UCSD-AML1 (cell line): ENCODE data around the gene ASB10.

ENCODE experiments used
- DNase-seq: peaks from one replicate; lab custom pipeline; 2025; ENCODE audit not compliant: unreplicated experiment; lab: John Stamatoyannopoulos, UW

Gene ASB10

DNA sequence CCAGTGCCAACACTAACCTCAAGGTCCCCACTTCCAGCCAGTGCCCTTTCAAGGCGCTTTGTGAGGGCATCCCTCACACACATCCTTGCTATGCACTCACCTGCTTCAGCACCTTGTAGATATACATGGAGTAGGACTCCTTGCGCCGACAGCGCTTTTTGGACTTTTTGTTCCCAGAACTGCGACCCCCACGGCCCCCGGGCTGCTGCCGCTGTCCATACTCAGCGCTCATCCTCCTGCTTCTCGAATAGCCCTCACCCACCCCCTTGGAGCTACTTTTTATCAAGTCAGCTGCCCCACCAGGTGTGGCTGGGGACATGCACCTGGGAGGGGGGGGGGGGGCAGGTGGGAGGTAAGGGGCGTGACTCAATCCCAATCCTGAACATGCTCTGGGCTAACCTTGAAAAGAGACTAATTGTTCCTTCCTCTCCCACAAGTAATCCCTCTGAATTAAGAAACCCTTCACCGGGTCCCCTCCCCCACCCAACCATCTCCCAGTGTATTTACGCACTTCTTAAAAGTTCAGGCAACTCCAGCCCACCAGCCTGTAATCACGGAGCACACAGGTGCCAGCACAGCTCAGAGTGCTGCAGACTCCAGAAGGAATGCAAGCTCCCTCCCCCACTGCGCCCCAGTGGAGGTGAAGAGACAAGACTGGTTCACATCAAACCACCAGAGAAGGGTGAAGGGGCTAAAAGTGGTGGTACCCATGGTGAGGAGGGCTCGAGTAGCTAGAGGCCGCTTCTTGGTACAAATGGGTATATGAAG is 23.2 kb upstream of the ASB10 start, which contains the start of gene H2BK1:
Gene H2BK1 (minus strand): TSS at position 402 of the 768 bp plus-strand sequence. CDS start 170 bp downstream, at position 232.
- DNase-seq = no peak

GRCh38 chr7:151209588-151209987 is 22.5 kb upstream of the ASB10 start:
- DNase-seq = no peak

DNA sequence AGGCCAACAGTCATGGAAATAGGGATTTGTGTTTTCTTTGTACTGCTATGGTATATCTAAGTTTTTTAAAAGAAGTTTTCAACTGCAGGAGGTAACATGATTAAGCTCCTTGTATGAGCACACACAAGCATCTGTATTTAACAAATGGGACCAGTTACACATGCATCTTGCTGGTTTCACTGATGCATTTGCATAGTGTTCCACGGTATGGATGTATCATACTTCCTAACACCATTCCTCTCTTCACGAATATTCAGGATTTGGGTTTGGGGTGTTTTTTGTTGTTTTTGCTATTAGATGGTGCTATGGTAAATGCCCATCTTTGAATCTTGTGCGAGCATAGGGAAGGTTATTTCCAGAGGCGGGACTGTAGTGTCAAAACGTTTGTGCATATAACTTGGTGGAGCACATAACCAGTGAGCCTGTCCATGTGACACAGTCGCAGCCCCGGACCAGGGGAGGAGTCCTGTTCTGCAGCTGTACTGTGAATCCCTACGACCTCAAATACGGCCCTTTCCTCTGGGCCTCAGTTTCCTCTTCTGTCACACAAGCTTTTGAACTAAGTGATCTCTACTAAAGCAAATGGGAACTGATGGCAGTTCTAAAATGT is 21.3 kb upstream of the ASB10 start:
- no peak for DNase-seq

DNA sequence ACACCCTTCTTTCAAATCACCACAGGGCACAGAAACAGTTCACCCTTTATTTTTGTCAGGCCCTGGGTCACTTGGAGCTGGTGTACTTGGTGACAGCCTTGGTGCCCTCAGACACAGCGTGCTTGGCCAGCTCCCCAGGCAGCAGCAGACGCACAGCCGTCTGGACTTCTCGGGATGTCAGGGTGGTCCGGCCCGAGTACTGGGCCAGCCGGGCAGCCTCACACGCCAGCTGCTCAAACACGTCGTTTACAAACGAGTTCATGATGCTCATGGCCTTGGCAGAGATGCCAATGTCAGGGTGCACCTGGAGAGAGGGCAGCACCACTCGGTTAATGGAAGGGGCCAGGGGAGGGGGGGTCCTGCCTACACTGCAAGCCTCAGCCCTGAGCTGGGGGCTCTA is 20.8 kb upstream of the ASB10 start:
- DNase-seq = no peak

DNA sequence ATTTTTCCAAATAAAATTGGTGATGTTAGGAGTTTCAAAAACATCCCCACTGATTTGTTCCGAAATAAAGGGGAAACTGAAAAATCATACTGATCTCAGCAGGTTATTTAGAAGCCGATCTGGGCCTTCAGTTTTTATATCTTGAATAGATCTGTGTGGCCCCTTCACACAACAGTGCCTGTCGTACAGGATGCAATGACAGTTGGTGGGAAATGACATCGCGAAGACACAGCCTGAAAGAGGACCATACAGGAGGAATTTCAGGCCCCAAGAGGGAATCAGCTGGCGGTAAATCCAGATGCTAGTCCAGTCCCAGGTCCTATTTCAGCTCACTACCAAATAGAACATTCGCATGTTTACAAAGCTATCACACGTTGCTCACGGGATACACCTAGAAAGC is 20.3 kb upstream of the ASB10 start:
- no peak for DNase-seq

DNA sequence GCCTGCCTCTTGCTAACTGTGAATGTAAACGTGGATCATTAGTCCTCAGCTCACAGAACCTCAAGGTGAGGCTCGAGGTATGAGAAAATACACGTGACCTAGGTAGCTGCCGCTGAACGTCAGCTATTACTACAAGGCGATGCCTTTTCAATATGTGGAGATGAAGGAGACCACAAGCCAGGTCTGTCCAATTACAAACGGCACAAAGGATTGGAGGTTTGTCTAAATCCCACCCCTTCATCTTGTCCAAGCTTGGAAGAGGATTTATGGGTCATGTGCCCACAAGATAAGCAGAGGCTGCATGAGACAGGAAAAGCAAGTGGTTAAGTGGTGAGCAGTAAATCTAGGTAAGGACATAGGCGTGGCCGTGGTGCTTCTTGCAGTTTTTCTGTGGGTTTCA is 19.9 kb upstream of the ASB10 start:
- DNase-seq = no peak

DNA sequence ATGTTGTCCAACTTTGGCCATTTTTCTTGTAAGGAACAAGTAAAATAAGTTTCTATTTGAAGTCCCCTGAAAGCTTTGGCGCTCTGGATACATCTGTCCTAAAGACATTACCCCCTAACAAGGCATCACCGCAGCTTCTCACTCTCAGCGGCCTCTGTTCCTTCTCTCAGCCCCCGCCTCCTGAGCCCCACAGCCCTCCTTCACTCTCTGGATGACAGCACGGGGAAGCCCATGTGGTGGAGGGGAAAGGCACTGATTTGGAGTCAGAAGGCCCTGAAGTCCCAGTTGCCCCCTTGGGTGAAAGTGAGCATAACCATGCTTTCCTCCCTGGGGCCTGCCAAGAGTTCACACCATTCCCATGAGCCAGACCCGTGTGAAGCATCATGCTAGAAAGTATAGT is 18.7 kb upstream of the ASB10 start:
- no peak for DNase-seq

DNA sequence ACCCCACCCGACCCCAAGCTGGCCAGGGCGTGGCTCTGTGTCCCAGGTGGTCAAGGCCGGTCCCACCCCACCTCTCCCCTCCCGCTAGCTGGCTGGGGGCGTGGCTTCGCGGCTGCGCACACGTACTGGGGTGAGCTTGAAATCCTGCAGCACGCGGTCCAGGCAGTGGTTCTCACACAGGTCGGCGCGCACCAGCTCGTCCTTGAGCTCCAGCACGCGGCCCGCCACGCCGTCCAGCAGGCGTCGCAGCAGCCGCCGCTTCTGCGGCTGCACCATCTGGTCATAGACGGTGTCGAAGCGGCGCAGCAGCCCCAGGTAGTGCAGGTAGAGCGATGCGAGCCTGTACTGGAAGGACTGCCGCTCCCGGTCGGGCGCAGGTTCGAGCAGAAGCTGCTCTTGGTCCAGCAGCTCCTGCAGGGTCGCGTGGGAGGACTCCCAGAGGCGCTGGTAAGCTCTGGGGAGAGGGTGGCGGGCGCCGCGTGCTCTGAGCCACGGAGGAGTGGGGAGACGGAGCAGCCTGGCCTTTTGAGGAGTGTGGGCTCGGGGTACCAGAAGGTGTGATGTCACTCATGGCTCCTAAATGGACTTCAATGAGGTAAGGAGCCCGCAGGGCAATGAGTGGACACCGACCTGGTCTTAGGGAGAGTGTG is 17.5 kb upstream of the ASB10 start:
- no peak for DNase-seq

- DNase-seq = no peak
Observed at GRCh38 chr7:151202836-151203235, 15.8 kb upstream of the ASB10 start.

DNA sequence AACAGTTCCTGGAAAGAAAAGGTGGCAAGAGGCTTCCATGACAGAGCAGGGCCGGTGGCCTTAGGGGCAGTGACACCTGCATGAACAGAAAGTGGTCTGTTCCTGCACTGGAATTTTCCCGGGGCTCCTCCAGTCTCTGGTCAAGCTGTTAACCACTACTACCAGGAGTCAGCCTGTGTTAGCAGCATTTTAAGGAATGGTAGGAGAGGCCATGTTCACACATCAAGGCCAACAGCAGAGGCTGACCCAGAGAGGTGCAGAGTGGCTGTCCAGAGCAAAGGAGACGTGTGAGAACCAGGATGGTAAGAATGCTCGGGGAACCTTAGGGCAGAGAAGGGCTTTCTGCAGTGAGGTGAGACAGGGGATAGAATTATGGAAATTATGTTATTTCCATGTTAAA is 14.7 kb upstream of the ASB10 start:
- DNase-seq = no peak

DNA sequence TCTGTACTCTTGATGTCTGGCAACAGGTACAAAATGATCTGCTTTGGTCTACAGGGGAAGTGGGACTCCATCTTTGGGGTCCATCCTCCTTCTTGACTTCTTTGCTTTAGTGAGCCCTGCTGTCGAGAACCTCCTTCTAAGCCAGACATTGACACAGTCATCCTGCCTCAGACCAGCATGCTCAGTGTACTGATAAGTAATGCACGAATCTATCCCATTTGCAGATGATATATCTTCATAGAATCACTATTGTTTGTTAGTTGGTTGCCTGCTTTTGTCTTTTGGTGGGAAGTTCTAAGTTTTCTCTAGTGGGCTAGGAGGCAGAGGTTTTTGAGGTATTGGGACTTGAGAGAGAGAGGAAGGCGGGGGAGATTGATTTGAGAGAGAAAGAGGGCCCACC is 14.3 kb upstream of the ASB10 start:
- no peak for DNase-seq

DNA sequence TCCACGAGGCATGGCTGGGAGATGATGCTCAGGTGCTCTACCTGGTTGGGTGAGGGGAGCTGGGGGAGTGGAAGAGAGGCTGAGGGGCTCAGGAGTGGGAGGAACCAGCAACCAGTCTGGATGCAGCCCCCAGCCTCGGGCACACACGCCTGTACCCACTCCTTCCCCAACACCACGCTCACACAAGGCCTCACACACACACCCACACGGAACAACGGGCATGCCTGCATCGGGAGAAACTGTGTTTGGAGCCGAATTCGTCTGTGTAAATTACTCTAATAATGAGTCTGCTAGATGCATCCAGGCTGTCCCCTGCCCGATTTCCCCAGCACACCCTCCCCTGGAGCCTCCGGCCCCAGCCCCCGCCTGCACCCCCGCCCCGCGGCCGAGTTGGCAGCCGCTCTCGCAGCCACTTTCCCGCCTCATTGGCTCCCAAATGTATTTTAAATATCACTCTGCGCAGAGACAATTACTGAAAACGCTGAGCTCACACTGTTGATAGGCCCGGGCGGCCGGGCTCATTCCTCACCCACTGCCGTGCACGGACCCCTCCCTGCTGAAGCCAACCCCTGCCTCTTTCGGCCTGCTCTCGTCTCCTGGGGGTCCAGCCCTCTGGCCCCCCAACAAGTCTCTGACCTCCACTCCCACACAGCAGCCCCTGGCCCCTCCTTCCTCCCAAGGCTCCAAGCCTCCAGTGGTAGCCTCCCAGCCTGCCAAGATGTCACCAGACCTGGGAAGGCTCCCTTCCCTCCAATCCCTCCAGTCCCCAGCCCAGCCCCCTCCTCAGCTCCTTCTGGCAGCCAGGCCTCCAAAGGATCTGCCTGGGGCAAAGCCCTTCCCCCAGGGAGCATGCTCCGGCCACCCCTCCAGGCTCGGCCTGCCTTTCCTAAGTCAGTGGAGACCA is 12.1 kb upstream of the ASB10 start:
- no peak for DNase-seq

GRCh38 chr7:151197932-151198331 is 10.9 kb upstream of the ASB10 start:
- no peak for DNase-seq

GRCh38 chr7:151195616-151196450 is 8.8 kb upstream of the ASB10 start:
- DNase-seq = no peak

DNA sequence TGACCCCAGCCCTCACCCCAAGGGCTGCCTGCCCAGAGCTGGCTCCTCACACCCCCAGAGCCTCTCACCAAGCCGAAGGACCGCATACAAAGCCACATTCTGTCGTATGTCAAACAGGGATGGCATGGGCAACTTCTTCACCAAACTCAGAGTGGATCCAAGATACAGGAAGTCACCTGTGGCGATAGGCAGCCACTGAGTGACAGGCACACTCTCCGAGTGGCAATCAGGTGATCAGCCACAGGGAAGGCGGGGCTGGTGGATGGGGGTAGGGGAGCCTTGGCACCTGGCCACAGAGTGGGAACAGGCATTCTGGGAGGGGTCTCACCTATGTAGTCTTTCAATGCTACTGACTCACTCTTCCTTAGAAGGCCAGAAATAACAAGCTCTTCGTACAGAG is 7.1 kb upstream of the ASB10 start:
- no peak for DNase-seq

DNA sequence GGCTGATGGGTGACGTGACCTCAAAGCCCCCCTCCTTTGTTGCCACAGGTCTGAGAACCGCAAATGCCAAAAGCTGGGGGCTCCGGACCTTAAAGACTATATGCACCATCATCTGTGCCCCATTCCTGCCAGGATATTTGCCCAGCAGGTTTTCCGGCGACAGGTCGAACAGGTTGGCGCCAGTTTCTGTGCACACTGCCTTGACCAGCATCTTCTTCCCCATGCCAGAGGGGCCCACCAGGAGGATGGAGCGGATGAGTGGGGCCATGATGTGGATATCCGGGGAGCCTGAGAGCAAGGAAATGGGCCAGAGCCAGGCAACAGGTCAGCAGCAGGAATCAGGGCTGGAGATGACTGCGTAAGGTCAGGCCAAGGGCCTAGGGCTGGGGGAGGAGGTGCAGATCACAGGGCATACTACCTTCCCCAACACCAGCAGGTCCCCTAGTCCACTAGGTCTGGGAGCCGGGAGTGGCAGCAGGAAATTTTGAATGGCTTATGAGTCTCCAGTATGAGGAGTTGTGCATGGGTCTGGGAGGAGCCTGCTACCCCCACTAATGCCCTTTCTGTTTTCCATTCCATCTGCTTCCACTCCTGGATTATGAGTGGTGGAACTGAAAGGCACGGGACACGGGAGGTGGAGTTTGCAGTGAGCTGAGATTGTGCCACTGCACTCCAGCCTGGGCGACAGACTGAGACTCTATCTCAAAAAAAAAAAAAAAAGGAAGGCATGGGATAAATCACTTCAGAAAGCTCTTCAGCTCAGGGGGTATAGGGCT is 6.3 kb upstream of the ASB10 start:
- no peak for DNase-seq

- DNase-seq = no peak
Observed at GRCh38 chr7:151192002-151192539, 5.0 kb upstream of the ASB10 start.

- no peak for DNase-seq
Observed at GRCh38 chr7:151191544-151191943, 4.5 kb upstream of the ASB10 start.

- no peak for DNase-seq
Observed at GRCh38 chr7:151189038-151189437, 2.0 kb upstream of the ASB10 start.

- no peak for DNase-seq
Observed at GRCh38 chr7:151188252-151188542, 1.1 kb upstream of the ASB10 start.
